Hepatocyte (in vitro differentiated cells): ENCODE results near the gene CXCL11.

Source experiments
- CTCF ChIP-seq: fragments of 200-600 bp; sonication (generic); IDR thresholded peaks from 2 replicates; pipeline ENCODE4 v1.5.1; 2016; ENCODE audit warnings: antibody characterized with exemption, mild to moderate bottlenecking; ENCODE audit not compliant: poor library complexity
- EZH2 ChIP-seq: fragments of 200-600 bp; sonication (generic); IDR thresholded peaks from 2 replicates; pipeline ENCODE4 v1.6.1; 2016; ENCODE audit warnings: antibody characterized with exemption, mild to moderate bottlenecking, borderline replicate concordance

DNA sequence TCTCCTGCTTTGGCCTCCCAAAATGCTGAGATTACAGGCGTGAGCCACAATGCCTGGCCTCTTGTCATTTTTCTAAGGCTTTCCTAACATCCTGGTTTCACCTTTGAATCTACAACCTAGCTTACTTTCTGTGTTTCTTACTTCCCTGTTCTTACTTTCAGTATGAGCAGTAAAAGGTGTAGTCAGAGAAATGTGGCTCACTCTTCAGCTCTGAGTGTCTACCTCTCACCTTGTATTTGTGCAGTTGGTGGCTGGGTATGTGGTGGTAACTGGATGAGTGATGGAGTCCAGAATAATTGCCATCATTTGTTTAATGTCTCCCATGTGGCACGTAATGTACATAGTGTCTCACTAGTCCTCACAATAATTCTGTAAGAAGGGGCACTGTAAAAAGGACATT lies 19.1 kb upstream of the CXCL11 start:
- no peak for TF ChIP-seq CTCF
- TF ChIP-seq EZH2: no peak
